ENCODE data around the gene DENND1C.

Gene DENND1C

GRCh38 chr19:6451583-6452222 lies 29.9 kb downstream of the DENND1C start:
- Histone ChIP-seq H3K36me3 (ENCODE audit: control insufficient read depth in 4 of 4, insufficient read depth in 4 of 4, low read length in 3 of 4) (peaks cover 0 to 27% (median 11%) of the 10 kb centered on the region in 4 experiments), H3K4me1 (ENCODE audit: control extremely low read depth in 1 of 4, control insufficient read depth in 4 of 4, insufficient read depth in 4 of 4, low read length in 3 of 4) (no peaks in the 10 kb centered on the region), H3K4me3 (ENCODE audit: control insufficient read depth in 1 of 7, extremely low read depth in 1 of 7, insufficient read depth in 4 of 7, low read depth in 2 of 7, low read length in 6 of 7) (no peak overlapping the region), H3K9me3 (ENCODE audit: control extremely low read depth in 1 of 5, control insufficient read depth in 4 of 5, insufficient read depth in 2 of 5, low read depth in 1 of 5, low read length in 4 of 5) (peaks cover 0 to 22% (median 14%) of the 10 kb centered on the region in 5 experiments), H3K27ac (ENCODE audit: insufficient read depth in 1 of 2, low read depth in 1 of 2, low read length in 2 of 2, poor library complexity in 1 of 2, severe bottlenecking in 2 of 2) (no peak overlapping the region), H3K27me3 (replicated peaks in 2 of 5; ENCODE audit: control insufficient read depth in 4 of 5, insufficient read depth in 5 of 5, low read length in 4 of 5) (no peaks in the 10 kb centered on the region)
- ChIA-PET POLR2A (no interaction called here), CTCF (no interaction called here)
- DNase-seq, result no peak
- WGBS (ENCODE audit: insufficient coverage), result 96% methylated on average over 5 of the region's 7 CpGs

- ChIA-PET CTCF (no interaction called here), POLR2A (no interaction called here)
- peaks cover 0 to 26% (median 10%) of the 10 kb centered on the region in 4 experiments for H3K36me3 ChIP-seq (ENCODE audit: control insufficient read depth in 4 of 4, insufficient read depth in 4 of 4, low read length in 3 of 4)
These were observed 31.4 kb downstream of the DENND1C start for GRCh38 chr19:6450166-6450565.

GRCh38 chr19:6448045-6448444 lies 33.5 kb downstream of the DENND1C start:
- Histone ChIP-seq H3K27ac (ENCODE audit: insufficient read depth in 1 of 2, low read depth in 1 of 2, low read length in 2 of 2, poor library complexity in 1 of 2, severe bottlenecking in 2 of 2) (no peak overlapping the region), H3K27me3 (replicated peaks in 2 of 5; ENCODE audit: control insufficient read depth in 4 of 5, insufficient read depth in 5 of 5, low read length in 4 of 5) (no peaks in the 10 kb centered on the region), H3K4me1 (ENCODE audit: control extremely low read depth in 1 of 4, control insufficient read depth in 4 of 4, insufficient read depth in 4 of 4, low read length in 3 of 4) (no peaks in the 10 kb centered on the region), H3K36me3 (ENCODE audit: control insufficient read depth in 4 of 4, insufficient read depth in 4 of 4, low read length in 3 of 4) (peaks cover 0 to 13% (median 0%) of the 10 kb centered on the region in 4 experiments), H3K4me3 (ENCODE audit: control insufficient read depth in 1 of 7, extremely low read depth in 1 of 7, insufficient read depth in 4 of 7, low read depth in 2 of 7, low read length in 6 of 7) (no peak overlapping the region), H3K9me3 (ENCODE audit: control extremely low read depth in 1 of 5, control insufficient read depth in 4 of 5, insufficient read depth in 2 of 5, low read depth in 1 of 5, low read length in 4 of 5) (peaks cover 0 to 6% (median 0%) of the 10 kb centered on the region in 5 experiments)
- CTCF ChIA-PET, result no interaction called here
- 100% methylated on average over 3 of the region's 3 CpGs for WGBS (ENCODE audit: insufficient coverage)
- DNase-seq, result no peak
- POLR2A ChIA-PET, result no interaction called here

More at GRCh38 chr19:6450166-6450565, 31.4 kb downstream of the DENND1C start:
- no peak for DNase-seq
- 98% methylated on average over 4 of the region's 5 CpGs for WGBS (ENCODE audit: insufficient coverage)
- H3K27me3 ChIP-seq (replicated peaks in 2 of 5; ENCODE audit: control insufficient read depth in 4 of 5, insufficient read depth in 5 of 5, low read length in 4 of 5), result no peaks in the 10 kb centered on the region
- H3K27ac ChIP-seq (ENCODE audit: insufficient read depth in 1 of 2, low read depth in 1 of 2, low read length in 2 of 2, poor library complexity in 1 of 2, severe bottlenecking in 2 of 2), result no peak overlapping the region
- H3K4me3 ChIP-seq (ENCODE audit: control insufficient read depth in 1 of 7, extremely low read depth in 1 of 7, insufficient read depth in 4 of 7, low read depth in 2 of 7, low read length in 6 of 7), result no peak overlapping the region
- H3K9me3 ChIP-seq (ENCODE audit: control extremely low read depth in 1 of 5, control insufficient read depth in 4 of 5, insufficient read depth in 2 of 5, low read depth in 1 of 5, low read length in 4 of 5), result peaks cover 0 to 22% (median 12%) of the 10 kb centered on the region in 5 experiments
- H3K4me1 ChIP-seq (ENCODE audit: control extremely low read depth in 1 of 4, control insufficient read depth in 4 of 4, insufficient read depth in 4 of 4, low read length in 3 of 4), result no peaks in the 10 kb centered on the region

GRCh38 chr19:6446452-6446851 lies 35.1 kb downstream of the DENND1C start:
- Histone ChIP-seq H3K9me3 (ENCODE audit: control extremely low read depth in 1 of 5, control insufficient read depth in 4 of 5, insufficient read depth in 2 of 5, low read depth in 1 of 5, low read length in 4 of 5) (peaks cover 0 to 6% (median 0%) of the 10 kb centered on the region in 5 experiments), H3K36me3 (ENCODE audit: control insufficient read depth in 4 of 4, insufficient read depth in 4 of 4, low read length in 3 of 4) (peaks cover 0 to 4% (median 0%) of the 10 kb centered on the region in 4 experiments), H3K4me1 (ENCODE audit: control extremely low read depth in 1 of 4, control insufficient read depth in 4 of 4, insufficient read depth in 4 of 4, low read length in 3 of 4) (no peaks in the 10 kb centered on the region), H3K4me3 (ENCODE audit: control insufficient read depth in 1 of 7, extremely low read depth in 1 of 7, insufficient read depth in 4 of 7, low read depth in 2 of 7, low read length in 6 of 7) (no peak overlapping the region), H3K27ac (ENCODE audit: insufficient read depth in 1 of 2, low read depth in 1 of 2, low read length in 2 of 2, poor library complexity in 1 of 2, severe bottlenecking in 2 of 2) (no peak overlapping the region), H3K27me3 (replicated peaks in 2 of 5; ENCODE audit: control insufficient read depth in 4 of 5, insufficient read depth in 5 of 5, low read length in 4 of 5) (no peaks in the 10 kb centered on the region)
- DNase-seq, result no peak
- ChIA-PET POLR2A (no interaction called here), CTCF (no interaction called here)
- 100% methylated on average over 3 of the region's 3 CpGs for WGBS (ENCODE audit: insufficient coverage)

GRCh38 chr19:6443986-6444385 lies 37.6 kb downstream of the DENND1C start:
- Histone ChIP-seq H3K4me1 (ENCODE audit: control extremely low read depth in 1 of 4, control insufficient read depth in 4 of 4, insufficient read depth in 4 of 4, low read length in 3 of 4) (no peaks in the 10 kb centered on the region), H3K36me3 (ENCODE audit: control insufficient read depth in 4 of 4, insufficient read depth in 4 of 4, low read length in 3 of 4) (peaks cover 0 to 4% (median 0%) of the 10 kb centered on the region in 4 experiments), H3K4me3 (ENCODE audit: control insufficient read depth in 1 of 7, extremely low read depth in 1 of 7, insufficient read depth in 4 of 7, low read depth in 2 of 7, low read length in 6 of 7) (no peak overlapping the region), H3K9me3 (ENCODE audit: control extremely low read depth in 1 of 5, control insufficient read depth in 4 of 5, insufficient read depth in 2 of 5, low read depth in 1 of 5, low read length in 4 of 5) (peaks cover 0 to 6% (median 0%) of the 10 kb centered on the region in 5 experiments), H3K27me3 (replicated peaks in 2 of 5; ENCODE audit: control insufficient read depth in 4 of 5, insufficient read depth in 5 of 5, low read length in 4 of 5) (no peaks in the 10 kb centered on the region), H3K27ac (ENCODE audit: insufficient read depth in 1 of 2, low read depth in 1 of 2, low read length in 2 of 2, poor library complexity in 1 of 2, severe bottlenecking in 2 of 2) (no peak overlapping the region)
- 98% methylated on average over 5 of the region's 13 CpGs for WGBS (ENCODE audit: insufficient coverage)
- DNase-seq, result no peak
- ChIA-PET POLR2A (no interaction called here), CTCF (no interaction called here)

GRCh38 chr19:6442087-6442688 lies 39.4 kb downstream of the DENND1C start:
- Histone ChIP-seq H3K4me1 (ENCODE audit: control extremely low read depth in 1 of 4, control insufficient read depth in 4 of 4, insufficient read depth in 4 of 4, low read length in 3 of 4) (no peaks in the 10 kb centered on the region), H3K27ac (ENCODE audit: insufficient read depth in 1 of 2, low read depth in 1 of 2, low read length in 2 of 2, poor library complexity in 1 of 2, severe bottlenecking in 2 of 2) (no peak overlapping the region), H3K4me3 (ENCODE audit: control insufficient read depth in 1 of 7, extremely low read depth in 1 of 7, insufficient read depth in 4 of 7, low read depth in 2 of 7, low read length in 6 of 7) (no peak overlapping the region), H3K36me3 (ENCODE audit: control insufficient read depth in 4 of 4, insufficient read depth in 4 of 4, low read length in 3 of 4) (peaks cover 0 to 4% (median 0%) of the 10 kb centered on the region in 4 experiments), H3K27me3 (replicated peaks in 2 of 5; ENCODE audit: control insufficient read depth in 4 of 5, insufficient read depth in 5 of 5, low read length in 4 of 5) (peaks cover 0 to 2% (median 0%) of the 10 kb centered on the region in 5 experiments), H3K9me3 (ENCODE audit: control extremely low read depth in 1 of 5, control insufficient read depth in 4 of 5, insufficient read depth in 2 of 5, low read depth in 1 of 5, low read length in 4 of 5) (peaks cover 0 to 6% (median 0%) of the 10 kb centered on the region in 5 experiments)
- no peak for DNase-seq
- WGBS (ENCODE audit: insufficient coverage), result 95% methylated on average over 3 of the region's 13 CpGs
- POLR2A ChIA-PET, result no interaction called here
- CTCF ChIA-PET, result no interaction called here

- Histone ChIP-seq H3K4me1 (ENCODE audit: control extremely low read depth in 1 of 4, control insufficient read depth in 4 of 4, insufficient read depth in 4 of 4, low read length in 3 of 4) (no peaks in the 10 kb centered on the region), H3K4me3 (ENCODE audit: control insufficient read depth in 1 of 7, extremely low read depth in 1 of 7, insufficient read depth in 4 of 7, low read depth in 2 of 7, low read length in 6 of 7) (no peak overlapping the region), H3K27me3 (replicated peaks in 2 of 5; ENCODE audit: control insufficient read depth in 4 of 5, insufficient read depth in 5 of 5, low read length in 4 of 5) (peaks cover 0 to 2% (median 0%) of the 10 kb centered on the region in 5 experiments), H3K36me3 (ENCODE audit: control insufficient read depth in 4 of 4, insufficient read depth in 4 of 4, low read length in 3 of 4) (no peaks in the 10 kb centered on the region), H3K27ac (ENCODE audit: insufficient read depth in 1 of 2, low read depth in 1 of 2, low read length in 2 of 2, poor library complexity in 1 of 2, severe bottlenecking in 2 of 2) (no peak overlapping the region), H3K9me3 (ENCODE audit: control extremely low read depth in 1 of 5, control insufficient read depth in 4 of 5, insufficient read depth in 2 of 5, low read depth in 1 of 5, low read length in 4 of 5) (no peaks in the 10 kb centered on the region)
- POLR2A ChIA-PET, result no interaction called here
- no peak for DNase-seq
- CTCF ChIA-PET, result no interaction called here
- WGBS (ENCODE audit: insufficient coverage), result 100% methylated on average over 2 of the region's 3 CpGs
These were observed 40.7 kb downstream of the DENND1C start for GRCh38 chr19:6440905-6441304.
